ENCODE measurements around the gene PAX5.
"Not testable (repeated sequence)": the region's sequence is repeated elsewhere in the genome, so short reads cannot be mapped to it uniquely, and the experiment has no call there.

The PAX5 gene

DNA sequence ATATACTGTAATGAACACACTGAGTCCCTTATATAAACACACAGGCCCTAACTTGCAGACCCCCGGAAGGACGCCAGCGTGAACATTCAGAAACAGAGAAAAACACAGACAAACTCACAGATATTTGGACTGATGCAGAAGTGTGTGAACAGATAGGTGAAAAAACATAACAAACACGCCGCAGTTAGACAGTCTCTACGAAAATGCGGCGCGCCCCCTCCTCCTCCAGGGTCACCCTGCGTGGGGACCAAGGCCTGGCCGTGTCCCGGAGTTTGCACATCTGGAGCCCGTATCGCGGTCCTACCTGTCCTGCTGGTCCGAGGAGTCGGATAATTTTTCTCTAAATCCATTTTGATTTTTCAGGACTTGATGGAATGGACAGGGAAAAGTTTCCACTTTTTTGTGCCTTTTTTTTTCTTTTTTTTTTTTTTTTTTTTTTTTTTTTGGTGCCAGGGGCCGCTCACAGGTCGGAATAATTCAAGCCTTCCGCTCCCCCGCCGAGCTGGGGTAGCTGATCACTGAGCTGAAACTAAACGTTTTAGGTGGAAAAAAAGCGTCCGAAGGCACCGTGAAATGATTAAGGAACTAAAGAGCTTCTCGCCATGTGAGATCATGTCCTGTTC lies at the start of gene PAX5:
Gene PAX5 (minus strand): TSS at position 587 of the 623 bp plus-strand sequence. CDS start 237 bp downstream, at position 350.
- no peak within 1 kb of the TSS for H3K27ac ChIP-seq
- TF ChIP-seq, protein P1, sequence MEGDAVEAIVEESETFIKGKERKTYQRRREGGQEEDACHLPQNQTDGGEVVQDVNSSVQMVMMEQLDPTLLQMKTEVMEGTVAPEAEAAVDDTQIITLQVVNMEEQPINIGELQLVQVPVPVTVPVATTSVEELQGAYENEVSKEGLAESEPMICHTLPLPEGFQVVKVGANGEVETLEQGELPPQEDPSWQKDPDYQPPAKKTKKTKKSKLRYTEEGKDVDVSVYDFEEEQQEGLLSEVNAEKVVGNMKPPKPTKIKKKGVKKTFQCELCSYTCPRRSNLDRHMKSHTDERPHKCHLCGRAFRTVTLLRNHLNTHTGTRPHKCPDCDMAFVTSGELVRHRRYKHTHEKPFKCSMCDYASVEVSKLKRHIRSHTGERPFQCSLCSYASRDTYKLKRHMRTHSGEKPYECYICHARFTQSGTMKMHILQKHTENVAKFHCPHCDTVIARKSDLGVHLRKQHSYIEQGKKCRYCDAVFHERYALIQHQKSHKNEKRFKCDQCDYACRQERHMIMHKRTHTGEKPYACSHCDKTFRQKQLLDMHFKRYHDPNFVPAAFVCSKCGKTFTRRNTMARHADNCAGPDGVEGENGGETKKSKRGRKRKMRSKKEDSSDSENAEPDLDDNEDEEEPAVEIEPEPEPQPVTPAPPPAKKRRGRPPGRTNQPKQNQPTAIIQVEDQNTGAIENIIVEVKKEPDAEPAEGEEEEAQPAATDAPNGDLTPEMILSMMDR (conservative IDR thresholded peaks at IDR 0.05) = no peak
- TF ChIP-seq ZFX (IDR thresholded peaks at IDR 0.05) = no peak

DNA sequence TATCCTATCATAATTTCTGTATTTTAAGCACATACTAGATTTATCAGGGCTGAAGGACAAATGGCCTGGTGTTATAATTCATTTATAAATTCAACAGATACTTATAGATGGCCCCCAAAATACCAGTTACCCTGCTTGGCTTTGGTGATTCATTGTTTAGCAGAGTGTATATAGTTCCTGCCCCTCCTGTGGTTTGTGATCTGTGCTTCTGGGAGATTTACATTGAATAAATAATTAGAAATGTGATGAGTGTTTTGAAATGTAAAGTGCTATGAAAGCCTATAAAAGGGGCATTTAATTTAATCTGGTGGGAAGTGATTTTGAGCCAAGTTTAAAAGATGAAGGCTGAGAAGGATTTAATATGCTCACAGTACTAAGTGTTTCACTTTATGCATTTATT lies 49.6 kb upstream of the PAX5 start:
- no peak for TF ChIP-seq ZFX (IDR thresholded peaks at IDR 0.05)
- TF ChIP-seq, protein P1 (conservative IDR thresholded peaks at IDR 0.05) = no peak

DNA sequence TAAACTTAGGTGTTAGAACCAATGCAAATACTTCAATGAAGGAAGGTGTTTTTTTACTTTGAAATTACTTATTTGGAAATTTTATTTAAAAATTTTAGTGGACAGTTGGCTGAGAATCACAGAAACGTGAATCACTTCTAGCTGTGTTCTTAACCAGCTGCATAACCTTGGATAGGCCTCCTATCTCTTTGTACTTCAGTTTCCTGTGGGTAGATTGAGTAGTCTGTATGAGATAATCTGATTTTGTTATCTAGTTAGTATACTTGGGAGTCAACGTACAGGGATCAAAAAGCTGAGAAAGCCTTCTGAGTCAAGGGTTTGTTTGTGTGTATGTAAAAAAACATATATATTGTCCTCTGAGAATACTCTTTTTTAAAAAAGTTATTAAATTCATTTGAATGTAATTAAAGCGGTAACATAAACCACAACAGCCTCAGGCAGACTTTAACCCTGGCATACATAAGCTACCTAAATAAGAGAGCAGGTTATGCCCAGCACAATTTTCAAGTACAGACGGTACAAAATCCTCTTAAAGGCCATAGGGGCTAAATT lies 48.2 kb upstream of the PAX5 start:
- no peak overlapping the region for H3K27ac ChIP-seq
- TF ChIP-seq, protein P1 (conservative IDR thresholded peaks at IDR 0.05) = no peak
- TF ChIP-seq ZFX (IDR thresholded peaks at IDR 0.05) = no peak

More for the DNA sequence above, 49.6 kb upstream of the PAX5 start:
- no peak overlapping the region for H3K27ac ChIP-seq

DNA sequence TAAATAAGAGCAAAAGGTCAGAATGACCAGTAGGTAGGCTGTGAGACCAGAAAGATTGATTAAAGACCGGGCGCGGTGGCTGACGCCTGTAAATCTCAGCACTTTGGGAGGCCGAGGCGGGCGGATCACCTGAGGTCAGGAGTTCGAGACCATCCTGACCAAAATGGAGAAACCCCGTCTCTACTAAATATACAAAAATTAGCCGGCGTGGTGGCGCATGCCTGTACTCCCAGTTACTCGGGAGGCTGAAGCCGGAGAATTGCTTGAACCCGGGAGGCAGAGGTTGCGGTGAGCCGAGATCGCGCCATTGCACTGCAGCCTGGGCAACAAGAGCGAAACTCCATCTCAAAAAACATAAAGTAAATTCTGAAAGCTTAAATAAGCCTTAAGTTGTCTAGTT lies 47.4 kb upstream of the PAX5 start:
- H3K27ac ChIP-seq = not testable (repeated sequence)

DNA sequence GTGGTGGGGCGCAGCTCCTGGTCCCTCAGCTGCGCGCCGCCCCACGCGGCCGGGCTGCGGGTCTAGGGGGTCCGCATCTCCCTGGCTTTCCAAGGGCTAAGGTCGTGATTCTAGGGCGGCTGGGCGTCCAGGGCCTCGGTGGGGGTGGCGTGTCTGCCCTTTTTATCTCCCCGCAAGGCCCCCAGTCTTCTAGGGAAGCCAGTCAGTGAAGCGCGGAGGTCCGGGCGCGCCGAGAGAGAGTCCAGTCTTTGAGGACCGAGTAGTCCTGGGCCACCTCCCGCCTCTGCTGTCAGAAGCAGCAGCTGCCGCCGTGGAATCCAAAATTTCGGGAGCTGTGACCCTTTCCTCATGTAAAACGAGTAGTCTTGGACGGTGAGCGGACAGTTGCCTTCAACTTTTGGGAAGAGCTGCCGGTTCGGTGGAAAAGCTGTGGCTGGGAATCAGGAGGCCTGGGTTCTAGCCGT lies 46.1 kb upstream of the PAX5 start:
- peak overlapping the region; percentile 87 for H3K27ac ChIP-seq

DNA sequence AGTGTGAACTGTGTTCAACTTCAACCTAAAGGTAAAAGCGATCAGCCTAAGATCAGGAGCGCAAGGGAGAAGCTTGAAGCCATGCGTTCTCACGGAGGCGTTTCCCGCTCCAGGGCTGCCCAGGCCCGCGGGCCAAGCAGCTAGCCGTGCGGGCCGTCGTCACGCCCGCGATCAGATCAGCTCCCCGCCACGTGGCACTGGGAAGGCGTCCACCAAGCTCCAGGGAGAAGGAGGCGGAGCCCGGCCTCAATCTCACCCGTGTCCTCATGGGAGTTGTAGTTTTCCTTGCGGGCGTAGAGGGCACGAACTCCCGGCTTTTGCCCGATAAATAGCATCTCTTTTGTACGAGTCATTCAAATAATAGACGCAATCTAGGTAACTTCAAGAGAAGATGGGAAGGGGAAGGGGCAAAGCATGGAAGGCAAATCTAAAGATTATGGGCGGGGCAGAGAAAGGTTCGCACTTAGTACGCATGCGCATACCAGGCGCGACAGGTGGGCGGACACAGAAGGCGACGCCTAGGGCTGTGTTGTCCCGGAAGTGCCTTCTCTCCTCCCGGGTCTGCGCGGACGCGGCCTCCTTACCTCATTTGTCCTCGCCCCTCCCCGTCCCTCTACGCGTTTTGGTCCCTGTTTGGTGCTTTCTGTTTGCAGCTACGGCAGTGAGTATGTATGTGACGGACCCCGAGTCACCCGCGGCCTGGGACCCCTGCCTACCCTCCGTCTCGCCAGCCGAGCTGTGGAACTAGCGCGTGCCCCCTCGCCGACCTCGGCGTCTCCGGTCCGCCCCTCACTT lies 45.5 kb upstream of the PAX5 start:
- peak overlapping the region; percentile 87 for H3K27ac ChIP-seq
- no peak for TF ChIP-seq ZFX (IDR thresholded peaks at IDR 0.05)
- TF ChIP-seq, protein P1 (conservative IDR thresholded peaks at IDR 0.05) = no peak

DNA sequence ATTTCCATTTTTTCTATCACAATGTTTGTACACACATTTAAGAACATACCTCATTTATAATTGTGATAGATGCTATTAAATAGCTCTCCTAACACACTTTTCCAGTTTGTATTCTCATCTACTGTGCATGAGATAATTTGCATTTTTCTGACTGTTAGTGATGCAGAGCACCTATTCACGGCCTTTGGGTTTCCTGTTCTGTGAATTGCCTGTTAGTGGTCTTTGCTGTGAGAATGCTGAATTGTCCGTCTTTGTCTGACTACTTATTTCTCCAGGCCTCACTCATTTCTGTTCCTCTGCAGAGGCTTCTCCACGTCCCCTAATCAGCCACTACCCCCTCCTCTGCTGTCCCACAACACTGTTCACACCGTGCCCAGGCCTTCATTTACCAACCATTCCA lies 40.7 kb upstream of the PAX5 start:
- H3K27ac ChIP-seq = not testable (repeated sequence)

DNA sequence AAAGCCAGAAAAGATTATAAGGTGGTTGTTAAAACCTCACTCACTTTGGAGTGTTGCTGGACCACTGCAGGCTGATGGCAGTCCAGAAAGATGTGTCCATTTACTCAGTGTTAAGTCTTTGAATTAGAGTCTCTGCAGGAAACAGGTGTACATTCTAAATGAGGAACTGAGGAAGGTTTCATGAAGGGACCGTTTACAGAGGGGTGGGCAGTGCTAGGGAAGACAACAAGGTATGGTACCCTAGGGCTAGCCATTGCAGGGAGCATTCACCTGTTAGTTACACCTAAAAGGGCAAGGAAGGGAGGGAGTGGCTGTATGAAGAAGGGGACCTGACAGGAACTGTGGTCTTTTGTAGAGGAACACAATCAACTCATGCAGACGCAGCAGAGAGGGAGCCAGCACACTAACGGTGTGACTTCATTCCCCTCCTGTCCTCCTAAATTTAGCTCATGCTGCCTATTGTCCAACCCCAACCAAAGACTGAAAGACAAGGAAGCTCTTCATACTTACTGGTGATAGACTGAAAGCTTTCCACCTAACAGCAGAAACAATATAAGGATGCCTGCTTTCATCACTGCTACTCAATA lies 32.2 kb upstream of the PAX5 start:
- no peak for TF ChIP-seq ZFX (IDR thresholded peaks at IDR 0.05)
- TF ChIP-seq, protein P1 (conservative IDR thresholded peaks at IDR 0.05) = no peak
- H3K27ac ChIP-seq = no peak overlapping the region
